SU-DHL-6 (cell line): ENCODE measurements around the gene NEK11.

Experiments used
- H2AFZ ChIP-seq: fragments of 200-600 bp; sonication (generic); 2 replicates; pipeline ENCODE4 v1.6.1; 2014; ENCODE audit warnings: low read depth, mild to moderate bottlenecking, moderate library complexity, mixed read lengths, antibody characterized with exemption, low read length; ENCODE audit not compliant: severe bottlenecking
- H3F3A ChIP-seq: fragments of 200-600 bp; shearing (Covaris generic); 2 replicates; pipeline ENCODE4 v1.6.0; 2016; ENCODE audit warnings: antibody characterized with exemption, mild to moderate bottlenecking; ENCODE audit not compliant: insufficient read depth
- H3K27ac ChIP-seq: fragments of 200-600 bp; sonication (generic); 2 replicates; pipeline ENCODE4 v1.5.1; 2016; ENCODE audit warnings: low read depth, mild to moderate bottlenecking, low read length, moderate library complexity, mixed read lengths
- H3K27me3 ChIP-seq: fragments of 200-600 bp; sonication (generic), shearing (Covaris generic); 2 replicates; pipeline ENCODE4 v1.6.0; 2014; ENCODE audit warnings: mild to moderate bottlenecking, low read length
- H3K36me3 ChIP-seq: fragments of 200-600 bp; sonication (generic); 2 replicates; pipeline ENCODE4 v1.6.1; 2014; ENCODE audit warnings: mild to moderate bottlenecking, low read length, mixed read lengths
- H3K4me2 ChIP-seq: fragments of 300-600, 200-600 bp; shearing (Covaris generic), sonication (generic); 2 replicates; pipeline ENCODE4 v1.6.0; 2014; ENCODE audit warnings: low read length, low read depth, mild to moderate bottlenecking; ENCODE audit not compliant: poor library complexity, severe bottlenecking
- H3K4me3 ChIP-seq: fragments of 200-600 bp; sonication (generic); 2 replicates; pipeline ENCODE4 v1.5.1; 2014; ENCODE audit warnings: antibody characterized with exemption, low read length, mild to moderate bottlenecking, mixed read lengths; ENCODE audit not compliant: insufficient read depth, poor library complexity, severe bottlenecking
- H3K79me2 ChIP-seq: fragments of 200-600 bp; sonication (generic); 2 replicates; pipeline ENCODE4 v1.6.1; 2014; ENCODE audit warnings: mild to moderate bottlenecking, low read length, moderate library complexity; ENCODE audit not compliant: insufficient read depth
- H3K9ac ChIP-seq: fragments of 200-600 bp; sonication (generic); 2 replicates; pipeline ENCODE4 v1.7.0; 2014; ENCODE audit warnings: mild to moderate bottlenecking, low read length
- H3K9me2 ChIP-seq: fragments of 200-600 bp; sonication (generic); replicated peaks from 2 replicates; pipeline ENCODE4 v1.6.1; 2014; ENCODE audit warnings: low read length; ENCODE audit not compliant: insufficient read depth
- H3K9me3 ChIP-seq: fragments of 200-600 bp; sonication (generic); 2 replicates; pipeline ENCODE4 v1.6.1; 2014; ENCODE audit warnings: low read length, mixed read lengths; ENCODE audit not compliant: insufficient read depth
- H4K20me1 ChIP-seq: fragments of 200-600 bp; sonication (generic); 2 replicates; pipeline ENCODE4 v1.6.1; 2014; ENCODE audit warnings: low read depth, mild to moderate bottlenecking, antibody characterized with exemption, low read length, moderate library complexity, mixed read lengths
- EZH2phosphoT487 ChIP-seq: fragments of 200-600 bp; sonication (generic), shearing (Covaris generic); conservative IDR thresholded peaks from 2 replicates; pipeline ENCODE4 v1.6.1; 2018; ENCODE audit warnings: mild to moderate bottlenecking, antibody characterized with exemption, low read length, moderate library complexity, mixed read lengths
- TF ChIP-seq, protein P1 (sequence below): fragments of 200-600 bp; sonication (generic); IDR thresholded peaks from one replicate; pipeline ENCODE4 v1.5.1; 2017; ENCODE audit warnings: antibody characterized with exemption, mild to moderate bottlenecking, low read length, moderate library complexity; ENCODE audit not compliant: insufficient read depth, poor library complexity, severe bottlenecking

NEK11 gene

DNA sequence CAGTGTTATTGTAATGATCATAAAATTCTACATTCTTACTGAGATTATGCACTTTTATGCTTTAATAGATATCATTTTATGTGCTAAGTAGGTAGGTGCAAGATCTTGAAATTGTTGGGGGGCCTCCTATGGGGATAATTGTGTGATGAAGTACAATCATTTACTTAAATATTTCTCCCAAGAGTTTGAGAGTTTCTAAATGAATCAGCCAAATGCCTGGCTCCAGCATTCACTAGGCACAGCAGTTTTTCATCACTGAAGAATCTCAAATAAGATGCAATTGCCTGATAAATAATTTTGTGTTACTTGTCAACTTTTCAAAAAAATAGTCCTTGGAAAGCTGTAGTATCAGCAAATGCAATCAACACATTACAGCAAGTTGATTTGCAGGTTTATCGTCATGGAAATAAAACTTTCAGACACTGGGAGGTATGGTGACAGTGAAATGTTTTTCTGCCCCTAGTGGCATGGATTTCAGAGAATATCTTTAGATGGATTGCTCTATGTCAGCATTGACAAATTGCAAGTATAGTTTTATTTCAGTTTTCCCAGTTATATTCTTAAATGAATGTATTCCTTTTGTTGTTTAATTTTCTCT, 167.1 kb downstream of the NEK11 start:
- Histone ChIP-seq H3K36me3 (no peaks in the 10 kb centered on the region), H3F3A (no peaks in the 10 kb centered on the region), H3K79me2 (no peaks in the 10 kb centered on the region), H3K27me3 (no peaks in the 10 kb centered on the region), H3K9me3 (no peaks in the 10 kb centered on the region), H3K9me2 (no peaks in the 10 kb centered on the region), H3K27ac (no peak overlapping the region), H2AFZ (no peak overlapping the region), H4K20me1 (no peaks in the 10 kb centered on the region), H3K4me3 (no peak overlapping the region), H3K4me2 (no peak overlapping the region), H3K9ac (no peak overlapping the region)
- TF ChIP-seq EZH2phosphoT487 = no peak
- TF ChIP-seq, protein P1, sequence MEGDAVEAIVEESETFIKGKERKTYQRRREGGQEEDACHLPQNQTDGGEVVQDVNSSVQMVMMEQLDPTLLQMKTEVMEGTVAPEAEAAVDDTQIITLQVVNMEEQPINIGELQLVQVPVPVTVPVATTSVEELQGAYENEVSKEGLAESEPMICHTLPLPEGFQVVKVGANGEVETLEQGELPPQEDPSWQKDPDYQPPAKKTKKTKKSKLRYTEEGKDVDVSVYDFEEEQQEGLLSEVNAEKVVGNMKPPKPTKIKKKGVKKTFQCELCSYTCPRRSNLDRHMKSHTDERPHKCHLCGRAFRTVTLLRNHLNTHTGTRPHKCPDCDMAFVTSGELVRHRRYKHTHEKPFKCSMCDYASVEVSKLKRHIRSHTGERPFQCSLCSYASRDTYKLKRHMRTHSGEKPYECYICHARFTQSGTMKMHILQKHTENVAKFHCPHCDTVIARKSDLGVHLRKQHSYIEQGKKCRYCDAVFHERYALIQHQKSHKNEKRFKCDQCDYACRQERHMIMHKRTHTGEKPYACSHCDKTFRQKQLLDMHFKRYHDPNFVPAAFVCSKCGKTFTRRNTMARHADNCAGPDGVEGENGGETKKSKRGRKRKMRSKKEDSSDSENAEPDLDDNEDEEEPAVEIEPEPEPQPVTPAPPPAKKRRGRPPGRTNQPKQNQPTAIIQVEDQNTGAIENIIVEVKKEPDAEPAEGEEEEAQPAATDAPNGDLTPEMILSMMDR = no peak

DNA sequence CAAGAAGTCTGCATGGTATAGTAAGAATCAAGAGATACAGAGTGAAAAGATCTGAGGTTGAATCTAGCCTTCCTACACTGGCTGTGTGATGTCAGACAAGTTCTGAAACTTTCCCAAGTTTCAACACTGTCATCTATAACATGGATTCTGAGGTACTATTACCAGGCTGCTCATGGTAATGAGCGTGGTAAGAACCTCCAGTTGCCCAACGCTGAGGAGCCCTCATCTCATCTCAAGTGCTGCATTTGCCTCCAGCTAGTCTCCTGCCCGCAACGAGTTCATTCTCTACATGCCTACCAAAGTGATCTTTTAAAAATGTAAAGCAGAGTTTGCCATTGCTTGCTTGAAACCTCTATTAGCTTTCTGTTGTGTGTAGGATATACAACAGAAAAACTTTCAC, 168.1 kb downstream of the NEK11 start:
- no peaks in the 10 kb centered on the region for H3K9me3 ChIP-seq
- no peaks in the 10 kb centered on the region for H3K36me3 ChIP-seq
- H3K27ac ChIP-seq = no peak overlapping the region
- H2AFZ ChIP-seq = no peak overlapping the region
- no peaks in the 10 kb centered on the region for H3K79me2 ChIP-seq
- no peak overlapping the region for H3K4me2 ChIP-seq
- no peaks in the 10 kb centered on the region for H3K9me2 ChIP-seq
- no peaks in the 10 kb centered on the region for H3K27me3 ChIP-seq
- TF ChIP-seq, protein P1 = no peak
- no peak for TF ChIP-seq EZH2phosphoT487
- H4K20me1 ChIP-seq = no peaks in the 10 kb centered on the region
- H3F3A ChIP-seq = no peaks in the 10 kb centered on the region
- H3K9ac ChIP-seq = no peak overlapping the region
- H3K4me3 ChIP-seq = no peak overlapping the region

DNA sequence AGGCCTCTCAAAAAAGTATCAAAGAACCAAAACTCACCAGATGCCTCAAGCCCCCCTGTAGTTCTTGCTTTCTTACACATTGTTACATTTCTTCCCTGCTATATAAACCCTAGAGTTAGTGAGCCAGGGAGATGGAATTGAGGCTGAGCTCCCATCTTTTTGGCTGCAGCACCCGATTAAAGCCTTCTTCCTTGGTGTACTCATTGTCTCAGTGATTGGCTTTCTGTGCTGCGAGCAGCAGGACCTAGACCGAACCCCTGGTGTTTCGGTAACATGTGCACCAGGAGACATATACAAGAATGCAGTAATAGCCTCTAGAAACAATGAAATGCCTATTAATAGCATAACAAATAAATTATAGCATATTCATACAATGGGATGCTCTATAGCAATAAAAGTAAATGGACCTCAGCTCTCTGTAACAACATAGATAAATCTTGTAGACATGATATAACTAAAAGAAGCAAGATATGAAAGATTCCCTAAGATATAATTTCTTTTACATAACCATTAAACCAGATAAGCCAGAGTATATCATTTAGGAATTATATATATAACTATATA, 174.0 kb downstream of the NEK11 start:
- H3F3A ChIP-seq = no peaks in the 10 kb centered on the region
- no peak overlapping the region for H2AFZ ChIP-seq
- H3K27ac ChIP-seq = no peak overlapping the region
- H3K4me2 ChIP-seq = no peak overlapping the region
- H4K20me1 ChIP-seq = no peaks in the 10 kb centered on the region
- TF ChIP-seq, protein P1 = no peak
- no peak for TF ChIP-seq EZH2phosphoT487
- no peak overlapping the region for H3K4me3 ChIP-seq
- no peaks in the 10 kb centered on the region for H3K9me3 ChIP-seq
- H3K36me3 ChIP-seq = no peaks in the 10 kb centered on the region
- no peaks in the 10 kb centered on the region for H3K27me3 ChIP-seq
- H3K9me2 ChIP-seq = no peaks in the 10 kb centered on the region
- no peaks in the 10 kb centered on the region for H3K79me2 ChIP-seq
- H3K9ac ChIP-seq = no peak overlapping the region
